ENCODE data around the gene UBE4B. TPM values are rescaled to one million over a fixed set of nuclear protein-coding genes. Genes with fewer than 3 reads are reported as not detected.

Gene UBE4B
- total RNA-seq, 1 experiment from 2014 or later: 44.7 TPM

DNA sequence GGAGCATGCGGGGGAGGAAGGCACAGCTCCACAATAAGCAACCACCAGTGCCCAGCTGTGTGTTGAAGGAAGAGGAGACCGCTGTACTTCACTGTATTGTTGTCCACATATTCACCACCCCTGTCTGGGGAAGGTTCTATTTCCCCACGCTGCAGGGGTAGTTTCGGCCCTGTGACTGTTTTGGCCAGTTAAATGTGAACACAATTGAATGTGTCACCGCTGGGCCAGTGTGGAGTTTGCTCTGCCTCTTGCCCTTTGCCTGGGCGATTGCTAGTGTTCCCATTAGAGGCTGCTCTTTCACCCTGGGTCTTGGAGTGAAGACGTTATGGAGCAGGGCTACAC lies 32.6 kb downstream of the UBE4B start:
- peaks cover 36% of the 10 kb centered on the region for H3K79me2 ChIP-seq (ENCODE audit: insufficient read depth, low read length)
- ATAC-seq: no peak

More for the DNA sequence above, 32.6 kb downstream of the UBE4B start:
- no peaks in the 10 kb centered on the region for H3K27me3 ChIP-seq (ENCODE audit: insufficient read depth, low read length)
- DNase-seq (ENCODE audit: low read depth, low spot score): no peak
- no peaks in the 10 kb centered on the region for H3K9me2 ChIP-seq (ENCODE audit: insufficient read depth)
- H3K36me3 ChIP-seq (ENCODE audit: control insufficient read depth in 1 of 2, insufficient read depth in 2 of 2, low read length in 2 of 2): no peaks in the 10 kb centered on the region
- intact Hi-C loops (cut with micrococcal nuclease): no loop called here
- H3K4me2 ChIP-seq (ENCODE audit: low read length): no peak overlapping the region
- H3K9ac ChIP-seq (ENCODE audit: low read length): no peak overlapping the region
- RAD21 ChIA-PET (ENCODE audit: low non-redundant PET in 1 of 2, low total read pairs in 2 of 2, uncharacterized antibody in 2 of 2, unreplicated experiment in 2 of 2): no interaction called here
- H3K4me1 ChIP-seq (ENCODE audit: control insufficient read depth in 1 of 2, insufficient read depth in 2 of 2, low read length in 2 of 2): peaks cover 0 to 7% of the 10 kb centered on the region in 2 experiments; a peak in 2 of 4 replicates
- no TSS peak for BruUV-seq (replicated peaks)
- H3K27ac ChIP-seq (ENCODE audit: low read depth, low read length): no peak overlapping the region
- POLR2A ChIA-PET: no interaction called here
- no peaks in the 10 kb centered on the region for H3K9me3 ChIP-seq (ENCODE audit: control insufficient read depth in 1 of 2, insufficient read depth in 1 of 2, low read depth in 1 of 2, low read length in 2 of 2)
- no peak overlapping the region for H3K4me3 ChIP-seq (replicated peaks in 1 of 2; ENCODE audit: low read depth in 1 of 2, low read length in 2 of 2)
- CTCF ChIA-PET: no interaction called here
- H4K20me1 ChIP-seq (ENCODE audit: insufficient read depth): 0 out of 2 replicates have a peak, but pooled peaks cover 6% of the 10 kb centered on the region
- TF ChIP-seq YY1 (IDR thresholded peaks at IDR 0.05; ENCODE audit: extremely low read depth, insufficient replicate concordance, low read depth, low read length) (no peak), EGR1 (IDR thresholded peaks at IDR 0.05; ENCODE audit: low read depth) (no peak), ELF1 (IDR thresholded peaks at IDR 0.05; ENCODE audit: borderline replicate concordance, low read depth) (no peak), TCF7L2 (IDR thresholded peaks at IDR 0.05; ENCODE audit: borderline replicate concordance, extremely low read depth, insufficient read depth, insufficient read length) (no peak), SP1 (IDR thresholded peaks at IDR 0.05; ENCODE audit: low read depth) (no peak), CEBPB (IDR thresholded peaks at IDR 0.05; ENCODE audit: low read depth) (no peak), RAD21 (IDR thresholded peaks at IDR 0.05; ENCODE audit: low read depth) (no peak), ZFX (IDR thresholded peaks at IDR 0.05) (no peak), POLR2A (IDR thresholded peaks at IDR 0.05; ENCODE audit: borderline replicate concordance, extremely low read depth, insufficient read depth, insufficient read length) (no peak), JUND (IDR thresholded peaks at IDR 0.05) (no peak), EZH2 (IDR thresholded peaks at IDR 0.05) (no peak), SRF (IDR thresholded peaks at IDR 0.05; ENCODE audit: low read depth) (no peak), CBX3 (IDR thresholded peaks at IDR 0.05; ENCODE audit: low read depth) (no peak)
- TF ChIP-seq, protein P1, sequence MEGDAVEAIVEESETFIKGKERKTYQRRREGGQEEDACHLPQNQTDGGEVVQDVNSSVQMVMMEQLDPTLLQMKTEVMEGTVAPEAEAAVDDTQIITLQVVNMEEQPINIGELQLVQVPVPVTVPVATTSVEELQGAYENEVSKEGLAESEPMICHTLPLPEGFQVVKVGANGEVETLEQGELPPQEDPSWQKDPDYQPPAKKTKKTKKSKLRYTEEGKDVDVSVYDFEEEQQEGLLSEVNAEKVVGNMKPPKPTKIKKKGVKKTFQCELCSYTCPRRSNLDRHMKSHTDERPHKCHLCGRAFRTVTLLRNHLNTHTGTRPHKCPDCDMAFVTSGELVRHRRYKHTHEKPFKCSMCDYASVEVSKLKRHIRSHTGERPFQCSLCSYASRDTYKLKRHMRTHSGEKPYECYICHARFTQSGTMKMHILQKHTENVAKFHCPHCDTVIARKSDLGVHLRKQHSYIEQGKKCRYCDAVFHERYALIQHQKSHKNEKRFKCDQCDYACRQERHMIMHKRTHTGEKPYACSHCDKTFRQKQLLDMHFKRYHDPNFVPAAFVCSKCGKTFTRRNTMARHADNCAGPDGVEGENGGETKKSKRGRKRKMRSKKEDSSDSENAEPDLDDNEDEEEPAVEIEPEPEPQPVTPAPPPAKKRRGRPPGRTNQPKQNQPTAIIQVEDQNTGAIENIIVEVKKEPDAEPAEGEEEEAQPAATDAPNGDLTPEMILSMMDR (IDR thresholded peaks at IDR 0.05 in 2 of 3, conservative IDR thresholded peaks at IDR 0.05 in 1 of 3; ENCODE audit: borderline replicate concordance in 1 of 3, insufficient read depth in 1 of 3, low read depth in 2 of 3, low read length in 2 of 3): no peak
- TF ChIP-seq, protein P2, sequence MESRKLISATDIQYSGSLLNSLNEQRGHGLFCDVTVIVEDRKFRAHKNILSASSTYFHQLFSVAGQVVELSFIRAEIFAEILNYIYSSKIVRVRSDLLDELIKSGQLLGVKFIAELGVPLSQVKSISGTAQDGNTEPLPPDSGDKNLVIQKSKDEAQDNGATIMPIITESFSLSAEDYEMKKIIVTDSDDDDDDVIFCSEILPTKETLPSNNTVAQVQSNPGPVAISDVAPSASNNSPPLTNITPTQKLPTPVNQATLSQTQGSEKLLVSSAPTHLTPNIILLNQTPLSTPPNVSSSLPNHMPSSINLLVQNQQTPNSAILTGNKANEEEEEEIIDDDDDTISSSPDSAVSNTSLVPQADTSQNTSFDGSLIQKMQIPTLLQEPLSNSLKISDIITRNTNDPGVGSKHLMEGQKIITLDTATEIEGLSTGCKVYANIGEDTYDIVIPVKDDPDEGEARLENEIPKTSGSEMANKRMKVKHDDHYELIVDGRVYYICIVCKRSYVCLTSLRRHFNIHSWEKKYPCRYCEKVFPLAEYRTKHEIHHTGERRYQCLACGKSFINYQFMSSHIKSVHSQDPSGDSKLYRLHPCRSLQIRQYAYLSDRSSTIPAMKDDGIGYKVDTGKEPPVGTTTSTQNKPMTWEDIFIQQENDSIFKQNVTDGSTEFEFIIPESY (IDR thresholded peaks at IDR 0.05; ENCODE audit: extremely low read depth, insufficient replicate concordance, low read length): no peak
- H2AFZ ChIP-seq (ENCODE audit: low read depth, low read length, poor library complexity, severe bottlenecking): no peak overlapping the region
